ENCODE data around the gene FAM240B.

The FAM240B gene

GRCh38 chr9:38700695-38701094, 19.2 kb downstream of the FAM240B start:
- no peak for DNase-seq (ENCODE audit: low read depth in 2 of 2)

DNA sequence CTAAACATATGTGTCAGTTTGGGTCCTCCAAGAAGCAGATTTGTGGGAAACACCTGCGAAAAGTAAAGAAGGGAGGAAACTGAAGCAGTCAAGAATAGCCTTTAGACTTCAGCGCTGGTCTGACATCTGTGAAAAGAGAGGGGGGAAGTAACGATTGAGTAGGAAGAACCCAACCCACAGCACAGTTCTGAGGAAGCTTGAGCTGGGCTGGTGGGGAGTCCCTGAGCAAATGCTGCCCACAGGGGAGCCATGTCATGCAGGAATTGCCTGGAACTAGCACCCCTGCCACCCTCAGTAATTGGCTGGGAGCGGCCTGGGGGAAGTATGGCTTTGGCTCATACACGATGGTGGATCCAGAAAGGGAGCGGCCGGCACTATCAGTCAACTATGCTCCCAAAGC, 20.6 kb downstream of the FAM240B start:
- DNase-seq (ENCODE audit: low read depth in 2 of 2), result no peak

GRCh38 chr9:38697776-38698300, 22.1 kb downstream of the FAM240B start:
- no peak for DNase-seq (ENCODE audit: low read depth in 2 of 2)

DNA sequence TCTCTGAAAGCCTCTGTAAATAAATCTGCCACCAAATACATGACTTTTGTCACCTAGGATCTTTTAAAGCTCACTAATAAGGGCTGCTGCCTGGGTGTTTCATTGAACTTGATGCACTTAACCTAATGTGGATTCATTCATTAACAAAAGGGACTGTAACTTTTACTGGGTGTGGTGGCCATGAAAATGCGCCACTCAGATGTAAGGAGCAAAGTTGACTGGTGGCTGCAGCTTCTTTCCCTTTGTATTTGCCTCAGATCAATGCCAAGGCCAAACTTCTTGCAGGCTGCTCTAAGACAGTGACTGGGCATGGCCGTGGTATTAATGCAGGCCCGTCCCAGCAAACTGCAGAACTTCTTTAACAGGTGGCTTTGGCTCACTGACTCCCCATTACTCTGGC, 22.9 kb downstream of the FAM240B start:
- DNase-seq (ENCODE audit: low read depth in 2 of 2), result no peak

DNA sequence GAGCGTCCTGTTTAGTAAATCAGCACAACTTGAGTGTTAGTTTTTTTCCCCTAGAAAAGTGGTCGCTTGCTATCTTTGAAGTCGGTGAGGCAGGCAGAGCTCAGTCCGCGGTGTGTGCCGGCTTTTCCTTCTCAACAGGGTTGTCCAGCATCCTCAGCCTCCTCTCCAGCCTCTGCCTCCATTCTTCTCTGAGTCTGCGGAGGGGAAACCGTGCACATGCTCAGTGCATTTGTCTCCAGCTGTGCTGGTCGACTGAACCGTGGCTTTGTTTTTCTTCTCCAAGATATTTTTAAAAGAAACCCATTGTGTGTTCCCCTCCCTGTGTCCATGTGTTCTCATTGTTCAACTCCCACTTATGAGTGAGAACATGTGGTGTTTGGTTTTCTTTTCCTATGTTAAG, 25.3 kb downstream of the FAM240B start:
- no peak for DNase-seq (ENCODE audit: low read depth in 2 of 2)

GRCh38 chr9:38692707-38693106, 27.2 kb downstream of the FAM240B start:
- no peak for DNase-seq (ENCODE audit: low read depth in 2 of 2)

GRCh38 chr9:38690574-38690973, 29.4 kb downstream of the FAM240B start:
- DNase-seq (ENCODE audit: low read depth in 2 of 2), result no peak

DNA sequence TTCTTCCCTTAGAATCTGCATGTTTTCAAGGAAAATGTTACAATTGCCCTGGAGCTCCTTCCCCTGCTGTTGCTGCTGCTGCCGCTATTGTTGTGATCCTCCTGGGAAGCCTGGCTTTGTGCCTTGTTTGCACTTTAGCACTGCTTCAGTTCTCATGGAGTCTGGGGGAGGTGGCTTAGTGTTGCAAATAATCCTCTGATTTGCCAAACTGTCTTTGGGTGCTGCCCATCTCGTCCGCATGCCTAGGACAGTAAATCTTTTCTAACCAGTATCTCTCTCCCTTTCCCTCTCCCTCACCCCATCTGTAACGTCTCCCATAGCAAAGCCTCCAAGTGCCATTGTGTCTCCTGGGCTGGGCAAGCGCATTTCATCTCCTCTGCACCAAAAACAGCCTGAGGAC, 30.3 kb downstream of the FAM240B start:
- DNase-seq (ENCODE audit: low read depth in 2 of 2), result no peak

DNA sequence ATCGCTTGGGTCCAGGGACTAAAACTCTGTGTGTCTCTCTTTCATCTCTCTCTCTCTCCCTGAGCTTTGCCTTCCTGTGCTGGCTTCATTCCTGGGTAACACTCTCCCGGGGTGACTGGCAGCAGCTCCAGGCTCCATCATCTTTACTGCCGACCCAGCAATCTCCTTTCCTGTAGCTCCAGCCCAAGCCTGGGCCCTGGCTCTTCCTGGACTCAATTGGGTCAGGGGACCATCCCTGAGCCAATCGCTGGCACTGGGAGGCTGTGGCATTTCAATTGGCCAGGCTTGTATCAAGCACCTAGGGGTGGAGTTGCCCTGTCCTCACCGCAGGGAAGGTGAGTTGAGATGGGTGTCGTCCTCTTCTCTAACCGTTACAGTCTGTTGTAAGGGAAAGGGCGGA, 31.9 kb downstream of the FAM240B start:
- DNase-seq (ENCODE audit: low read depth in 2 of 2), result no peak

DNA sequence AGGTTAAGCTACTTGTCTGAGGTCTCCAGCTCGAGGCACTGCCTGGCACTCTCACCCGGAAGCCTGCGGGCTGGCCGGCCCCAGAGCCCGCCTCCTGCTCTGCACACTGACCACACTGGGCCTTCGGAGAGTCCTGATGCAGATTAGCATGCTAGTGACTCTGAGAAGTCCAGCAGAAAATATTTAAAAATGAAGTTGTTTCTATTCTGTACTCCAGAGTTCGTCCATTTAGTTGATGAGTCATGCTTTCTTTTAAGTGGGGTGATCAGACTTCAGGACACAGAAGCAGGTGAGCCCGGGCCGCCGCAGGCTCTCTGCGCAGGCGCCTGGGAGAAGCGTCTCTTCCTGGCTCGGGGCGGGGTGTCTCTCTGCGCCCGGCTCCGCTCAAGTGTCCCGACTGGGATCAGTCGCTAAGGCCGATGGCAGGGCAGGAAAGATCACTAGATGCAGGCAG, 32.5 kb downstream of the FAM240B start:
- DNase-seq (ENCODE audit: low read depth in 2 of 2), result no peak

GRCh38 chr9:38686933-38687332, 33.0 kb downstream of the FAM240B start:
- DNase-seq (ENCODE audit: low read depth in 2 of 2), result no peak

GRCh38 chr9:38685535-38685934, 34.4 kb downstream of the FAM240B start:
- no peak for DNase-seq (ENCODE audit: low read depth in 2 of 2)

DNA sequence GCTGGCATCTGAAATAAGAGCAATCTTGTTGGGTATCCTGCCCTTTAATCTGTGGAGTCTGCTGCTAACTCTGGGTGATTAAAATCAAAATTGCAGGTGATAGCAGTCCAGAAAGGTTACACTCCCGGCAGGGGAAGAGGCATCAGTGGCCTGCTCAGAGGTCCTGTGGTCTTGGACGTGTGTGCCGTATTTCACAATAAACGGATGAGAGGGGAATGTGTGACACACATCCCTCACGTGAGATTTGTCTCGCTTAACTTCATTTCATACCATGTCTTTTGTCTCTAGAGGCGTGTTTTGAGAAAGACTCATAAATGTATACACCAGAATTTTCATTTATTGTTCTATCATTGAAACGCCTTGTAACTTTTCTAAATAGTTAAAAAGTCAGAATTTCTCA, 36.6 kb downstream of the FAM240B start:
- DNase-seq (ENCODE audit: low read depth in 2 of 2), result no peak

- no peak for DNase-seq (ENCODE audit: low read depth in 2 of 2)
Measured at GRCh38 chr9:38682713-38683112, 37.2 kb downstream of the FAM240B start.

DNA sequence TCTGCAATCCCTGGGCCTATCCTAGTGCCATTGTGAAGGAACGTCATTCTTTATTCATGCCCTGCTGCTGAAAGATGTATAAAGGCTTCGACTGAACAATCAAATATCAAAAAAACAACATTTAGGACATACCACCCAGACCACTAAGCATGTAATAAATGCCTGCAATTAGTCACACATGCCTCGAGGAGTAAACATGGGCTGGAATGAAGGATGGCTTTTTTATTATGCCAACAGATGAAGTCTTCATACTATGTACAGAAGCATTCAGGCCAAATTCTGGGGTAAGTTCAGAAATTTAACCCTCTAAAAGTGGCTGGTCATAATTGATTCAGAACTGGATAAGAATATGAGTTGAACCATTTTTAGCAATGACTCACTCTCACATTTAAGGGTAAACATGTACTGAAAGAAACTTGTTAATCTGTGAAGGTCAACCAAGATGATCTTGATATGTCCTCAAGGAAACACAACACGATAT, 38.1 kb downstream of the FAM240B start:
- DNase-seq (ENCODE audit: low read depth in 2 of 2), result no peak

- DNase-seq (ENCODE audit: low read depth in 2 of 2), result no peak
Measured at GRCh38 chr9:38680837-38681445, 39.0 kb downstream of the FAM240B start.

DNA sequence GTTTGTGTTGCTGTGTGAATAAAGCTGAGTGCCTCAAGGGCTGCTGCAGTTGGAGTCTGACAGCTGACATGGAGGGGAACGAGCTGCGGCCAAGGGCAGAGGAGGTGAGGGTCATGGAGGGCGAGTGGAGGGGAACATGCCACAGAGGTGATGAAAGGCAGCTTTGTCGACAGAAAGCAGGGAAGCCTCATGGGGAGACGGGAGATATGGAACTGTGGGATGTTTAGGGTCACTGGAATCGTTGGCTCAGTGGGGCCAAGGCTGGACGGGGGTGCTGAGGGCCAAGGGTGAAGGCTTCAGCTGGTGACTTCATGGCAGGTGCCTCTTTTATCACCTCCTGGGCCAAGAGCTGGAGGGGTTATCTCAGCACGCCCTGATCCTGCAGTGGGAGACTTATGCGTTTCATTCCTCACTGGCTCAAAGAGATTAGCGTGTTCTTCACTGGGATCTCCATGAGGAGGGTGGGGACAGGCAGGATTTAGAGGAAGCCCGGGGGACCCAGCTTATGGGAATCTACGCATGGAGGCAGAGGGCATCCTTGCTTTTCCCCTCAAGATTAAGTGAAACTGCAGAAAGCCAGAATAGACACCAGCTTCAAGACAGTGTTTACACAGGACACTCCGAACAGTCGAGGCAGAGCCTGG, 42.2 kb downstream of the FAM240B start:
- DNase-seq (ENCODE audit: low read depth in 2 of 2), result no peak

- DNase-seq (ENCODE audit: low read depth in 2 of 2), result no peak
Measured at GRCh38 chr9:38675831-38676230, 44.1 kb downstream of the FAM240B start.

GRCh38 chr9:38675211-38675610, 44.7 kb downstream of the FAM240B start:
- DNase-seq (ENCODE audit: low read depth in 2 of 2), result no peak

DNA sequence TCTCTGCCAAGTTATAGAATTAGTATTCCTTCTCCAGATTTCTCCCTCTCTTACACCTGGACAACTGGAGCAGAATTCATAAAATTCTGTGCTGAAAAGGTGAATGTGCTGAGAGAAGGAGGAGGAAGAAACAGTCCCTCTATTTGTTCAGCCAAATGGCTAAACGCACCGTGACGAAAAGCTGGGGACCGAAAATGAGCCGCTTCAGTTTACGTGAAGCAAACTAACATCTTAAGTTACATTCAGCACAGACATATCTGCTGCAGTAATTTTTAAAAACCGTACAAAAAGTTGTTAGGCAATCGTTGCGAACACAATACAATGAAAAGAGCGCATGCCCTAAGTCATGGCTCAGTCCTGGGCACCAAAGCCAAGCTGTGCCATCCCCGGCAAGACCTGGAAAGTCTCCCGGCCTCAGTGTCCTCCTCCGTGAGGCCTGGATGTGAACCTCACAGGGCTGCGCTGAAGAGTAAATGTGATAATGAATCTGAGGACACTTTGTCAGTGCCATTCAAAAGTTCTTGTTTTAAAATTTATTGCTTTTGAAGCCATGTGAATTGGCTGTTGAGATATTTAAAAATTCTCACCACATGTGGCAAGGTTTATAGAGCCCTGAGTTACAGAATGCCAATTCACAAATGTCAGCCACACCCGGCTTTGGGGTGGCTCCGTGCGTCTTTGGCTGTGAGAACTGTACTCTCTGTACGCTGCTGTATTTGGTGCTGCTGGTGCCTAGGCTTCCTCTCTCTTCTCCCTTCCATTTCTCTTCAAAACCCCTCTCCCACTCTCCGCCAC, 46.3 kb downstream of the FAM240B start:
- DNase-seq (ENCODE audit: low read depth in 2 of 2), result no peak

DNA sequence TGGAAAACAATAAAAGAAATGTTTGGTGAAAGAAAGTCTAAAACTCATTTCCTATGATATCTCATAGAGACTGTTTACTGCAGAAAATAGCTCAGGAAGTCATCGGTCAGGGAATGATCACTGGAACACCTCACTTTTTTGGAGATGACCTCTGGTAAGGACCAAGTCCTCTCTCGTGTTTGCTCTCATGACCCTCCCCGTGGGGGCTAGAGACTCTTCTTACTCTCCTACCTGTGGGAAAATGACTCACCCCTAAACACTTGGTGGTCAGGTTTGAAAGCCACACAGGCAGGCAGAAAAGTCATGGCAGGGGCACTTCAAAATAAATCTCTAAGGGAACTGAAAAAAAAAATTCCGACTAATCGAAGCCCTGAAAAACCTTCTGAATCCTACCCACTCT, 48.2 kb downstream of the FAM240B start:
- no peak for DNase-seq (ENCODE audit: low read depth in 2 of 2)

DNA sequence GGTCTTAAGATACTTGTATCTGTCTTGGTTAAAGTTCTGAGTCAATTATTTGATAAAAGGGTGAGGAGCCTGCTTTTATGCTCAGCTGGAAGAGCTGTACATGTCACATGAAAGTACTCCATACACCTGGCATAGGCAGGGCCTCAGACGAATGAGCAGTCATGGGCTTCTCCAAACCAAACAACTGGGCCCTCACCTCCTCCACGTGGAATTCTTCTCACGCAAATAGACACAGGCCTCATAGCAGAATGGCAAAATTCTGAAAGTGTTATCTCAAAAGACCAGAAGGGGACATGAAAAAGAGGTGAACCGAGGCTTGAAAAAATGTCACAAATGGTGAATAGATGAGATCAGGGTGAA, 48.6 kb downstream of the FAM240B start:
- no peak for DNase-seq (ENCODE audit: low read depth in 2 of 2)
